Endothelial cell (in vitro differentiated cells): ENCODE measurements around the gene PNPO. TPM values are rescaled to one million over a fixed set of nuclear protein-coding genes. Genes with fewer than 3 reads are reported as not detected.

Experiments used
- DNase-seq: peaks from one replicate; pipeline ENCODE4 v3.0.0; 2021; ENCODE audit warnings: low spot score
- H3K27ac Mint-ChIP-seq: one replicate; pipeline ENCODE4 v1.8.0; 2021; ENCODE audit warnings: mixed read lengths, inconsistent platforms; ENCODE audit not compliant: unreplicated experiment
- H3K27me3 Mint-ChIP-seq: one replicate; pipeline ENCODE4 v1.8.0; 2021; ENCODE audit warnings: mild to moderate bottlenecking, moderate library complexity, mixed read lengths, inconsistent platforms; ENCODE audit not compliant: unreplicated experiment
- H3K36me3 Mint-ChIP-seq: one replicate; pipeline ENCODE4 v1.8.0; 2021; ENCODE audit warnings: mild to moderate bottlenecking, low read depth, mixed read lengths, inconsistent platforms; ENCODE audit not compliant: unreplicated experiment
- H3K4me1 Mint-ChIP-seq: one replicate; pipeline ENCODE4 v1.8.0; 2021; ENCODE audit warnings: mild to moderate bottlenecking, mixed read lengths, inconsistent platforms; ENCODE audit not compliant: unreplicated experiment
- H3K4me3 Mint-ChIP-seq: one replicate; pipeline ENCODE4 v1.8.0; 2021; ENCODE audit warnings: mild to moderate bottlenecking, mixed read lengths, inconsistent platforms; ENCODE audit not compliant: unreplicated experiment
- H3K9me3 Mint-ChIP-seq: one replicate; pipeline ENCODE4 v1.8.0; 2021; ENCODE audit warnings: mixed read lengths, inconsistent platforms; ENCODE audit not compliant: unreplicated experiment
- total RNA-seq: library from RNA; stranded (reverse); fragmentation: NEBNext Ultra II Directional; extraction: Animal tissue kit (Norgen Biotek cat#: 25700); gene quantifications from one replicate; pipeline ENCODE4 v1.2.1, GENCODE V29; 2021; ENCODE audit not compliant: unreplicated experiment
- TF ChIP-seq, protein P1 (sequence below): fragments of 200-600 bp; sonication (generic); IDR thresholded peaks from one replicate; pipeline ENCODE4 v1.5.0; 2021; ENCODE audit warnings: antibody characterized with exemption; ENCODE audit not compliant: unreplicated experiment

PNPO gene
- total RNA-seq, 1 donor from 2014 or later: 16.4 TPM

DNA sequence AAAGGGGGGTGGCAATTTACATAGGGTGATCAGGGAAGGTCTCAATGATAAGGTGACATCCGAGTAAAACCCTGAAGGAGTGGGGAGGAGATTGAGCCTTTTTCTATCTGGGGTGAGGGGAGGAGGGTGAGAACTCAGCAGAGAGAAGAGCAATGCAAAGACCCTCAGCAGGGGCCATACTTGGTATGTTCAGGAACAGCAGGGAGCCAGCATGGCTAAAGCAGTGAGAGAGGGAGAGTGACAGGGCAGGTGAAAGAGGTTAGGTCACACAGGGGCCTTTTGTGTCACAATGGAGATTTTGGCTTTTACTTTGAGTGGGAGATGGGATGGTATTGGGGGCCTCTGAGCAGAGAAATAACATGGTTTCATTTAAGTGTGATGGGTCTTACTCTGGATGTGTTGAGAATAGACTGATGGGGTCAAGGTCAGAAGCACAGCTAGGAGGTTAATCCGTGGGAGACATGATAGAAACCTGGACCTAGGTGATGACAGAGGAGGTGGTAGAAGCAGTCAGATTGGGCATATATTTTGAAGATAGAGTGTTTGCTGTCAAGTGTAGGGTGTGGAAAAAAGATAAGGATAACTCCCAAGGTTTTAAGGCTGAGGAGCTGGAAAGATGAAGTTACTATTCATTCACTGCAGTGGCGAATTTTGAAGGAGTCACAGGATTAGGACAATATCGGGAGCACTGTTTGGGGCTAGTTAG, 39.2 kb upstream of the PNPO start:
- Mint-ChIP-seq H3K36me3 (peaks cover 31% of the 10 kb centered on the region), H3K27ac (no peak overlapping the region), H3K4me1 (peaks cover 4% of the 10 kb centered on the region), H3K9me3 (no peaks in the 10 kb centered on the region), H3K27me3 (no peaks in the 10 kb centered on the region), H3K4me3 (no peak overlapping the region)
- TF ChIP-seq, protein P1, sequence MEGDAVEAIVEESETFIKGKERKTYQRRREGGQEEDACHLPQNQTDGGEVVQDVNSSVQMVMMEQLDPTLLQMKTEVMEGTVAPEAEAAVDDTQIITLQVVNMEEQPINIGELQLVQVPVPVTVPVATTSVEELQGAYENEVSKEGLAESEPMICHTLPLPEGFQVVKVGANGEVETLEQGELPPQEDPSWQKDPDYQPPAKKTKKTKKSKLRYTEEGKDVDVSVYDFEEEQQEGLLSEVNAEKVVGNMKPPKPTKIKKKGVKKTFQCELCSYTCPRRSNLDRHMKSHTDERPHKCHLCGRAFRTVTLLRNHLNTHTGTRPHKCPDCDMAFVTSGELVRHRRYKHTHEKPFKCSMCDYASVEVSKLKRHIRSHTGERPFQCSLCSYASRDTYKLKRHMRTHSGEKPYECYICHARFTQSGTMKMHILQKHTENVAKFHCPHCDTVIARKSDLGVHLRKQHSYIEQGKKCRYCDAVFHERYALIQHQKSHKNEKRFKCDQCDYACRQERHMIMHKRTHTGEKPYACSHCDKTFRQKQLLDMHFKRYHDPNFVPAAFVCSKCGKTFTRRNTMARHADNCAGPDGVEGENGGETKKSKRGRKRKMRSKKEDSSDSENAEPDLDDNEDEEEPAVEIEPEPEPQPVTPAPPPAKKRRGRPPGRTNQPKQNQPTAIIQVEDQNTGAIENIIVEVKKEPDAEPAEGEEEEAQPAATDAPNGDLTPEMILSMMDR: no peak
- DNase-seq: no peak

- peaks cover 29% of the 10 kb centered on the region for H3K36me3 Mint-ChIP-seq
Measured at GRCh38 chr17:47905221-47905733, 36.1 kb upstream of the PNPO start.

DNA sequence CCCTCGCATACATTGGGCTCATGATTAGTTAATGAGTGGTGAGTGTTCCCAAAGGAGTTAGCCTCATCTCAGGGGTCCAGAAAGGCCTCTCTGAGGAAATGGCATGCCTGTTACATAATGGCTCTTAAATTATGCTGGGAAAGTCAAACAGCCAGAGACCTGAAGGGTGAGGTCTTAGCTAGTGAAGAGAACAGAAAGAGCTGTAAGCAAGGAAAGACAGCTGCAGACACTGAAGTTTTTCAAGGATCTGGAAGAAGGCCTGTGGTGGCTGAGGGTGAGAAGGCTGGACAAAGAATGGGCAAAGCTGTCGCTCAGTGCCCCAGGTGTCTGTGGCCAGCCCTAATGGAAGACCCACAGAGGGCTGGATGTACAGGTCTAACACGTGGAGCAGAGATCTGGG, 34.9 kb upstream of the PNPO start:
- Mint-ChIP-seq H3K9me3 (no peaks in the 10 kb centered on the region), H3K4me3 (peak overlapping the region; percentile 70), H3K27me3 (peaks cover 2% of the 10 kb centered on the region), H3K36me3 (peaks cover 29% of the 10 kb centered on the region), H3K4me1 (no peaks in the 10 kb centered on the region), H3K27ac (no peak overlapping the region)
- TF ChIP-seq, protein P1: no peak
- no peak for DNase-seq

More at GRCh38 chr17:47905221-47905733, 36.1 kb upstream of the PNPO start:
- Mint-ChIP-seq H3K27me3 (no peaks in the 10 kb centered on the region), H3K9me3 (no peaks in the 10 kb centered on the region), H3K27ac (no peak overlapping the region), H3K4me3 (no peak overlapping the region), H3K4me1 (no peaks in the 10 kb centered on the region)
- DNase-seq: no peak
- TF ChIP-seq, protein P1: no peak

- Mint-ChIP-seq H3K4me1 (no peaks in the 10 kb centered on the region), H3K27ac (peak overlapping the region; percentile 24)
Measured at GRCh38 chr17:47907932-47908562, 33.3 kb upstream of the PNPO start.

More at GRCh38 chr17:47907932-47908562, 33.3 kb upstream of the PNPO start:
- no peak overlapping the region for H3K4me3 Mint-ChIP-seq
- TF ChIP-seq, protein P1: no peak
- H3K9me3 Mint-ChIP-seq: no peaks in the 10 kb centered on the region
- peaks cover 16% of the 10 kb centered on the region for H3K36me3 Mint-ChIP-seq
- H3K27me3 Mint-ChIP-seq: peaks cover 4% of the 10 kb centered on the region
- no peak for DNase-seq
